Measurements from ENCODE around the gene NXPE3. TPM values are rescaled to one million over a fixed set of nuclear protein-coding genes. Genes with fewer than 3 reads are reported as not detected.
A peak's percentile ranks its signal among the peaks of the same experiment; 100 is the strongest.

The NXPE3 gene
- total RNA-seq, 1 donor from 2014 or later = 12.5 TPM

DNA sequence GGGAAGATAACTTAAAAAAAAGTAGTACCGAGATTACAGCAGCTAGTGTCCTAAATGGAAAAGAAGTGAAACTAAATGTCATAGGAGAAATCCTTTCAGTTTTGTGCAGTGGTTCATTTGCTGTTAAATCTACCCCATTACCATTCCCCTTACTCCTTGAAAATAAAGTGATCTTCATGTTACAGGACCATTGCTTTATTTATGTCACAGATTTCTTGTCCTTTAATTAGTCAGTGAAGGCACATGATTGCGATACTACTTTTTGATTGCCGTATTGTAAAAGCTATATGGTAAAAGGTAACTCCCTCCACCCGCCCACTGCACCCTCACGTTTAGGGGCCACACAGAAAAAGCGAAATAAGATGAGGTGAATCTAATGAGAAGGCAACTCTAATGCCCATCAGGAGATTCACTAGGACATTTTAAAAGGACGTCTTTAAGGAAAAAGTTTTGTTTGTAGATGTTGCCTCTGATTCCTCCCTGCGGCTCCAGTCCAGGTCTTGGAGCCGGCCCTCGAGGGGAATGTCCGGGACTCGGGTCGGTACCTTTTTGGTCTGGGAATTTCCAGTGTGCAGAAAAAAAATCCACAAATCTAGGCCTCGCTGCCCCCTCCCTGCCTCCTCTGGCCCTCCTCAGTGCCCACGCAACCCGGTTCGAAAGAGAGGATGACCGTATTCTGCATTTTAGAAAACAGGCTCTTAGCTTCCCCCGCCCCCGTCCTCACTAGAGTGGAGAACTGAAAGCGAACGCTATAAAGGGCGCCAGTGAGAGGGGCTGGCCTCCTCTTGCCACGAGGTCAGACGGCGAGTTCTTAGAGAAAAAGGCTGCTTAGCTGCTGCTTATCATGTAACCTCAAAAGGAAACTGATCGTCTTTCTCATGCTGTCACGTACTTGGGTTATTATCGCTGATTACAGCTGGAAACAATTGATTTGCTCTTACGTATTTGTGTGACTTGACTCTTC is 48.5 kb downstream of the NXPE3 start:
- H3K36me3 Mint-ChIP-seq = peaks cover 4% of the 10 kb centered on the region

DNA sequence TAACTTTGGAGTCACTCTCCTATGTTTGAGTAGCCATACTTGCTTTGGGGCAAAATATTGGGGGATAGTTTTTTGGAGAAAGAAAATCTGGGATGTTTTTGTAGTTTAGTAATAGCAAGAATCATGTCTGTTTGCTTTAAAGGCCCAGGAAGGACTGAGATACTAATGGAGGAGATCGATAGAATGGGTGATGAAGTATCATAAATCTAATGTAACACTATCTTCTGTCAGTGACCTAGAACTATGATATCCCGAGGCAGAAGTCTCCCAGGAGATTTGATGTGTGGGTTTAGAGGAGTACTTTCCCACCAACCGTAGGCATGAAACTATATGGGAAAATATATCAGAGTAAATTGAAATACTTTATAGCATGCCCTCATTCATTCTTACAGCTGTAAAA is 49.3 kb downstream of the NXPE3 start:
- TF ChIP-seq CTCF (conservative IDR thresholded peaks at IDR 0.05) = no peak
- Mint-ChIP-seq H3K4me1 (ENCODE audit: unreplicated experiment) (peaks cover 32% of the 10 kb centered on the region), H3K4me3 (peak overlapping the region; percentile 93), H3K27ac (peak overlapping the region; percentile 94), H3K27me3 (no peaks in the 10 kb centered on the region), H3K36me3 (peaks cover 7% of the 10 kb centered on the region), H3K9me3 (no peaks in the 10 kb centered on the region)
- DNase-seq (ENCODE audit: extremely low spot score, unreplicated experiment) = no peak

More for the DNA sequence above, 48.5 kb downstream of the NXPE3 start:
- H3K27me3 Mint-ChIP-seq = no peaks in the 10 kb centered on the region
- H3K9me3 Mint-ChIP-seq = no peaks in the 10 kb centered on the region
- H3K27ac Mint-ChIP-seq = peak overlapping the region; percentile 94
- peaks cover 32% of the 10 kb centered on the region for H3K4me1 Mint-ChIP-seq (ENCODE audit: unreplicated experiment)
- TF ChIP-seq CTCF (conservative IDR thresholded peaks at IDR 0.05) = peak; percentile 21
- no peak for DNase-seq (ENCODE audit: extremely low spot score, unreplicated experiment)
- H3K4me3 Mint-ChIP-seq = peak overlapping the region; percentile 93

DNA sequence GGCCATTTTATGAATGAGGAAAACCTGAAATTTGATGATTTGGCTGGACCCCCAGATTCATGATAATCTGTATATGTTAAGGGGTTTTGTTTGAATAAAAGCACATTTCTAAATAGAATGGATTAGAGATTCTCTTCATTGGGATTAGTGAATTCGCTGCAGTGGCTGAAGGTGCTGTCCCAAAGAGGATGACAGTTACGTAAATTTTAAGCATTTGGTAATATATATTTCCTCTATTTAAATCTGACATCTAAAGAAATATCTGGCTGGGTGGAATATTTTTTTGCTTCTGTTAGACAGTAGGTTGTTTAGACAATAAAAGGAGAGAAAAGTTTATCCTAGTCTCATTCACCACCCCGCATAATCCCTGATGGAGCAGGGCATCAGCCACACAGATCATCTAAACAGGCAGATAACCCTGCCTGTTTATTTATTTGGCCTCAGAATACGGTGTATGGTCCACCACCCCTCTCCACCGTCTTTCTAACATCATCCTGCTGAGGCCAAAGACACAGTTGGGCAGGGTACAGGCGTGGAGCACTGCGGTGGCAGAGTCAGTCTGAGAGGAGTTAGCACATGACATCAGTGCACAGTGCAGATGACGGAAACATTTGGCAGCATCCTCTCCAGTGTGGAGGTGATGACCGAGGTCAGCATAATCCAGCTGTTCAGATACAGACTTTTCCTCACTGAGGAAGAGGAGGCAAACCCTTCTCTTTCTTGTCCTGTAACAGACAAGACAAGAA is 49.9 kb downstream of the NXPE3 start:
- DNase-seq (ENCODE audit: extremely low spot score, unreplicated experiment) = no peak
- Mint-ChIP-seq H3K4me1 (ENCODE audit: unreplicated experiment) (peaks cover 32% of the 10 kb centered on the region), H3K4me3 (peak overlapping the region; percentile 93), H3K27me3 (no peaks in the 10 kb centered on the region), H3K36me3 (peaks cover 7% of the 10 kb centered on the region), H3K27ac (no peak overlapping the region), H3K9me3 (no peaks in the 10 kb centered on the region)
- no peak for TF ChIP-seq CTCF (conservative IDR thresholded peaks at IDR 0.05)

DNA sequence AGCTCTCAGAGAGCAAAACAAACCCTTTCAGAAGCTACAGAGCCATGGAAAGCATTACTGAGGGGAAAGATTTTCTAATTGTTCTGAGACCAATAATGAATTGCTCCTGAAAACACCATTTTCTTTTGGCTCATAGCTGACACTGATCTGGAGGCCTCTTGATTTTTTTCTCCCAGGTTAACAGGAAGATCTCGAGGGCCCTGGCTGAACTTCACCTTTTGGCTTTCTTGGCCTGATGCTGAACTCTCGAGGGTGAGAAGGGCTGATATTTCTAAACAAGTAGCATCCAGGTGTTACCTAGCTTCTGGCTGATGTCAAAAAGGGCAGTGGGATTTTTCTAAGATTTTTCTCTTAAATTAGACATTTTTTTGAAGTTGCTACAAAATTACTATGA is 50.4 kb downstream of the NXPE3 start:
- Mint-ChIP-seq H3K27me3 (no peaks in the 10 kb centered on the region), H3K9me3 (no peaks in the 10 kb centered on the region), H3K4me3 (peak overlapping the region; percentile 93), H3K4me1 (ENCODE audit: unreplicated experiment) (peaks cover 32% of the 10 kb centered on the region), H3K36me3 (peaks cover 7% of the 10 kb centered on the region), H3K27ac (peak overlapping the region; percentile 23)
- DNase-seq (ENCODE audit: extremely low spot score, unreplicated experiment) = no peak
- no peak for TF ChIP-seq CTCF (conservative IDR thresholded peaks at IDR 0.05)

- Mint-ChIP-seq H3K4me1 (ENCODE audit: unreplicated experiment) (peaks cover 34% of the 10 kb centered on the region), H3K4me3 (no peak overlapping the region), H3K9me3 (no peaks in the 10 kb centered on the region), H3K27me3 (no peaks in the 10 kb centered on the region), H3K36me3 (peaks cover 7% of the 10 kb centered on the region), H3K27ac (peak overlapping the region; percentile 23)
- TF ChIP-seq CTCF (conservative IDR thresholded peaks at IDR 0.05) = no peak
- DNase-seq (ENCODE audit: extremely low spot score, unreplicated experiment) = no peak
Observed at GRCh38 chr3:101829874-101830273, 50.9 kb downstream of the NXPE3 start.
